SK-N-SH (cell line): Measurements from ENCODE around the gene CEACAM1.

Experiments
- CTCF ChIP-seq: fragments of 200-600 bp; sonication (generic); IDR thresholded peaks from 2 replicates; pipeline ENCODE4 v1.6.1; 2017; ENCODE audit warnings: antibody characterized with exemption, mild to moderate bottlenecking, moderate library complexity
- EZH2phosphoT487 ChIP-seq: fragments of 200-600 bp; sonication (generic); IDR thresholded peaks from 2 replicates; pipeline ENCODE4 v1.6.1; 2017; ENCODE audit warnings: low read depth, mixed run types, mild to moderate bottlenecking, antibody characterized with exemption, moderate library complexity, borderline replicate concordance
- FOXM1 ChIP-seq: IDR thresholded peaks from 2 replicates; pipeline ENCODE4 v1.4.0; 2012; ENCODE audit warnings: low read depth, mild to moderate bottlenecking
- GABPA ChIP-seq: IDR thresholded peaks from 2 replicates; pipeline ENCODE4 v1.4.0; 2012; ENCODE audit warnings: low read depth, mild to moderate bottlenecking
- POLR2AphosphoS5 ChIP-seq: IDR thresholded peaks from 2 replicates; pipeline ENCODE4 v1.6.1; 2012; ENCODE audit warnings: low read depth, low read length
- RAD21 ChIP-seq: IDR thresholded peaks from 2 replicates; pipeline ENCODE4 v1.6.1; 2012; ENCODE audit warnings: mild to moderate bottlenecking, low read length
- TCF12 ChIP-seq: IDR thresholded peaks from 2 replicates; pipeline ENCODE4 v1.4.0; 2012
- USF2 ChIP-seq: fragments of 150-350 bp; IDR thresholded peaks from 2 replicates; pipeline ENCODE4 v1.6.1; 2017; ENCODE audit warnings: antibody characterized with exemption, low read length, low read depth, borderline replicate concordance

- TF ChIP-seq CTCF (no peak), USF2 (no peak), POLR2AphosphoS5 (no peak), TCF12 (no peak), FOXM1 (no peak), GABPA (no peak), RAD21 (no peak), EZH2phosphoT487 (no peak)
These were observed 31.7 kb downstream of the CEACAM1 start for GRCh38 chr19:42496460-42497133.
